OCI-LY3 (cell line): ENCODE results near the gene EXOC4.

Experiments
- CTCF ChIP-seq: fragments of 200-600, 300-600 bp; sonication (generic); IDR thresholded peaks from 2 replicates; pipeline ENCODE4 v1.5.1; 2014; ENCODE audit warnings: antibody characterized with exemption, low read length, low read depth
- EZH2phosphoT487 ChIP-seq: fragments of 200-600 bp; shearing (Covaris generic); IDR thresholded peaks from 2 replicates; pipeline ENCODE4 v1.6.1; 2018; ENCODE audit warnings: antibody characterized with exemption, mixed run types, low read depth

DNA sequence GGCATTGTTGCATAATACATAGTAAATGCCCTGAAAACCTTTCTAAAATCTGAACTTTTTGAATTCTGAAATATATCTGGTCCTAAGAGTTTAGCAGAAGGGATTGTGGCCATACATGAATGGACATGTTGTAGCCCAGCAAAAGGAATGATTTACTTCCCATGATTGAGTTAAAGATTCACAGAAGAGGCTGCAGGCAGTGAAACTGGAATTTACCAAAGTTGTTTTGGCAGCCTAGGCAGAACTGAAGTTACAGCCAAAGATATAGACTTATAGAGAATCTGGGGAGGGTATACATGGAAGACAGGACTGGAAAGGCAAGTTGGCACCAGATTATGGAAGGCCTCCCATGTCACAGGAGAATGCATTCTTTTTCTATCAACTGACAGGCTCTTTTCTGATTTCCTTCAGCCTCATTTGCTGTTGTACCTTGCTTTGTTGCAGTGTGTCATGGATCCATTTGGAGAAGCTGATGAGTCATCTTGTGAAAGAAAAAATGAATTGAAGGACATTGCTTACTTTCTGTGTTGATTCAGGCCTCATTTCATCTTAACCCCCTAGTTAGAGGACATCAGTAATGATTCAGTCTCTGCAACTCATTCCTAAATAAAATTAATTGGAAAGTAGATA, 518.1 kb downstream of the EXOC4 start:
- TF ChIP-seq EZH2phosphoT487, result no peak
- no peak for TF ChIP-seq CTCF
